Activated CD8-positive, alpha-beta T cell treated with anti-CD3 and anti-CD28 coated beads for 36 hours (primary cell): Measurements from ENCODE around the gene DACT2. TPM values are rescaled to one million over a fixed set of nuclear protein-coding genes. Genes with fewer than 3 reads are reported as not detected.

Experiments used
- ATAC-seq: fragments of 200-7000 bp; cut with Tn5 transposase; one replicate; pipeline ENCODE4 v1.10.0; 2021; ENCODE audit warnings: mild to moderate bottlenecking, moderate library complexity
- CTCF ChIA-PET: fragments of 350-600 bp; sonication (Branson Sonifier 250); formaldehyde crosslinking; loops from one replicate; lab custom pipeline; 2021; ENCODE audit warnings: antibody characterized with exemption; lab: Charles Lee
- POLR2A ChIA-PET: fragments of 350-600 bp; sonication (Branson Sonifier 250); formaldehyde crosslinking; loops from one replicate; lab custom pipeline; 2021; ENCODE audit warnings: antibody characterized with exemption; lab: Charles Lee
- DNase-seq: peaks from one replicate; pipeline ENCODE4 v3.0.0-alpha.2; 2020
- H3K27ac Mint-ChIP-seq: one replicate; pipeline ENCODE4 v1.8.0; 2021; ENCODE audit warnings: mild to moderate bottlenecking, mixed read lengths
- H3K27me3 Mint-ChIP-seq: one replicate; pipeline ENCODE4 v1.8.0; 2021; ENCODE audit warnings: mixed read lengths
- H3K36me3 Mint-ChIP-seq: one replicate; pipeline ENCODE4 v1.8.0; 2021; ENCODE audit warnings: low read depth, mixed read lengths
- H3K4me1 Mint-ChIP-seq: one replicate; pipeline ENCODE4 v1.8.0; 2021; ENCODE audit warnings: low read depth, mixed read lengths
- H3K4me3 Mint-ChIP-seq: one replicate; pipeline ENCODE4 v1.8.0; 2021; ENCODE audit warnings: mild to moderate bottlenecking, moderate library complexity, mixed read lengths
- H3K9me3 Mint-ChIP-seq: one replicate; pipeline ENCODE4 v1.8.0; 2021; ENCODE audit warnings: mixed read lengths
- intact Hi-C: fragments of 100-400 bp; cut with micrococcal nuclease; formaldehyde crosslinking; loops from one replicate; pipeline ENCODE4 v1.10.0; 2022
- total RNA-seq, 2 experiments: library from RNA; stranded (reverse); gene quantifications; one replicate each; pipeline ENCODE4 v1.2.3, GENCODE V29; 2021
- TF ChIP-seq, protein P1 (sequence below): fragments of 200-600 bp; IDR thresholded peaks from one replicate; pipeline ENCODE4 v1.8.0; 2022; ENCODE audit warnings: antibody characterized with exemption, mild to moderate bottlenecking

Gene DACT2
- total RNA-seq, 2 experiments from 2014 or later = not detected

DNA sequence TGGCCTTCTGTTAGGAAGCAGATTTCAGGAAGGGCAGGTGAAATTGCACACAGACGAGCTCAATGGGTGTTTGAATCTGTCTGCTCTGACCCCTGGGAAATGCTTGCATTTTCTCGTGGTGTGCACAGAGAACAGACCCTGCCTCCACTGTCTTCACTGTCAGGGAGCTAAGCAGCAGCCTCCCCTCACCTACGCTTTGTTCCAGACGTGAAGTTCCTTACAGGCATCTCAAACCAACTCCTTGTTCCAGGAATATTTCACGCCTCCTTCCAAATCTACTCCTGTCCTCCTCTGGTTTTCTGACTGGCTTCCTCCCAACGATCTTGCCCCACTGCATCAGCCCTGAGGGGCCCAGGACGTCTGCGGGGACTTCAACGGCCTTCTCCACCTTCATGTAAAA is 13.7 kb downstream of the DACT2 start:
- POLR2A ChIA-PET = no interaction called here
- CTCF ChIA-PET = no interaction called here
- Mint-ChIP-seq H3K36me3 (no peaks in the 10 kb centered on the region), H3K4me1 (no peaks in the 10 kb centered on the region), H3K4me3 (no peak overlapping the region), H3K9me3 (no peaks in the 10 kb centered on the region), H3K27me3 (peaks cover 7% of the 10 kb centered on the region), H3K27ac (no peak overlapping the region)
- TF ChIP-seq, protein P1, sequence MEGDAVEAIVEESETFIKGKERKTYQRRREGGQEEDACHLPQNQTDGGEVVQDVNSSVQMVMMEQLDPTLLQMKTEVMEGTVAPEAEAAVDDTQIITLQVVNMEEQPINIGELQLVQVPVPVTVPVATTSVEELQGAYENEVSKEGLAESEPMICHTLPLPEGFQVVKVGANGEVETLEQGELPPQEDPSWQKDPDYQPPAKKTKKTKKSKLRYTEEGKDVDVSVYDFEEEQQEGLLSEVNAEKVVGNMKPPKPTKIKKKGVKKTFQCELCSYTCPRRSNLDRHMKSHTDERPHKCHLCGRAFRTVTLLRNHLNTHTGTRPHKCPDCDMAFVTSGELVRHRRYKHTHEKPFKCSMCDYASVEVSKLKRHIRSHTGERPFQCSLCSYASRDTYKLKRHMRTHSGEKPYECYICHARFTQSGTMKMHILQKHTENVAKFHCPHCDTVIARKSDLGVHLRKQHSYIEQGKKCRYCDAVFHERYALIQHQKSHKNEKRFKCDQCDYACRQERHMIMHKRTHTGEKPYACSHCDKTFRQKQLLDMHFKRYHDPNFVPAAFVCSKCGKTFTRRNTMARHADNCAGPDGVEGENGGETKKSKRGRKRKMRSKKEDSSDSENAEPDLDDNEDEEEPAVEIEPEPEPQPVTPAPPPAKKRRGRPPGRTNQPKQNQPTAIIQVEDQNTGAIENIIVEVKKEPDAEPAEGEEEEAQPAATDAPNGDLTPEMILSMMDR = no peak
- intact Hi-C loops = no loop called here
- ATAC-seq (no peak), DNase-seq (no peak)

DNA sequence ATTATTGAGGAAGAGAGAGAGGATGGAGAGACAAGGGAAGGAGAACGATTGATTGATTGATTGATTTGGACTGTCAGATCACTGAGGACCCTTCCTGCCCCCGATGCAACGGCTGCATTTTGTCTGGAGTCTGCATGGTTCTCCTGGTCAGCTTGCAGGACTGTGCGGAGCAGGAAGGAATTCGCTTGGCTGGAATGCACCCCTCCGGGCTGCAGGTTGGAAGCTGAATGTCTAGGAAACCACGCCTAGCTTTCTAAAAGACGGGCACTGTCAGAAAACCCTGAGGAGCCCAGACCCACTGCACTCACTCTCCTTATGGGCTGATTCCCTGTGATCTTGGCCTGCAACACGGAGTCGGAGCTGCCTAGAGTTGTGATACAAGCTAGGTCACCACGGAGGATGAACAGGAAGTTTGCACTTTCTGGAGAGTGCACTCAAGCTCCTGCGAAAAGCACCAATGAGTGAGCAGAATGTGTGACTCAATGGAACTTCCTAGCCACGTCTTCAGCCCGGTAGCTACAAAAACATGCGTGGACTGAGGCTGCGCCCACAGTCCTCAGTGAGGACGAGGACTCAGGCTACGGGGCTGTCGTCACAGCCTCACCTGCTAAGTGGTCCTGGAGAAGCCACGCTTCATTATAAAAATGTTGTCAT is 14.4 kb downstream of the DACT2 start:
- H3K27ac Mint-ChIP-seq = no peak overlapping the region
- H3K27me3 Mint-ChIP-seq = peaks cover 7% of the 10 kb centered on the region
- CTCF ChIA-PET = no interaction called here
- no peak overlapping the region for H3K4me3 Mint-ChIP-seq
- no peaks in the 10 kb centered on the region for H3K36me3 Mint-ChIP-seq
- TF ChIP-seq, protein P1 = no peak
- POLR2A ChIA-PET = no interaction called here
- no peaks in the 10 kb centered on the region for H3K4me1 Mint-ChIP-seq
- DNase-seq (no peak), ATAC-seq (no peak)
- H3K9me3 Mint-ChIP-seq = no peaks in the 10 kb centered on the region
- intact Hi-C loops = no loop called here

DNA sequence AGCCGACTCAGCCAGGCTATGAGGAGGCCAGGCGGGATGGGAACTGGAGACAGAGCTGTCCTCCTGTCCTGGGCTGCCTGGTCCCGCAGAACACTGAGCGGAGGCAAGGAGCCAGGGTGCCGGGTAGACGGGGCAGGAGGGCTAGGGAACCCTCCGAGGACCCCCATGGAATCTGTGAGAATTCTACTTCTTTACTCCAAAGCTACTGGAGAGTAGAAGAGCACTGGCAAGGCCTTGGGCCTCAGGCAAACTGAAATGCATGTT is 14.9 kb downstream of the DACT2 start:
- Mint-ChIP-seq H3K27ac (no peak overlapping the region), H3K4me3 (no peak overlapping the region), H3K36me3 (no peaks in the 10 kb centered on the region), H3K4me1 (no peaks in the 10 kb centered on the region), H3K27me3 (peaks cover 7% of the 10 kb centered on the region), H3K9me3 (no peaks in the 10 kb centered on the region)
- ATAC-seq = no peak
- intact Hi-C loops = no loop called here
- ChIA-PET CTCF (no interaction called here), POLR2A (no interaction called here)
- no peak for DNase-seq
- TF ChIP-seq, protein P1 = no peak

DNA sequence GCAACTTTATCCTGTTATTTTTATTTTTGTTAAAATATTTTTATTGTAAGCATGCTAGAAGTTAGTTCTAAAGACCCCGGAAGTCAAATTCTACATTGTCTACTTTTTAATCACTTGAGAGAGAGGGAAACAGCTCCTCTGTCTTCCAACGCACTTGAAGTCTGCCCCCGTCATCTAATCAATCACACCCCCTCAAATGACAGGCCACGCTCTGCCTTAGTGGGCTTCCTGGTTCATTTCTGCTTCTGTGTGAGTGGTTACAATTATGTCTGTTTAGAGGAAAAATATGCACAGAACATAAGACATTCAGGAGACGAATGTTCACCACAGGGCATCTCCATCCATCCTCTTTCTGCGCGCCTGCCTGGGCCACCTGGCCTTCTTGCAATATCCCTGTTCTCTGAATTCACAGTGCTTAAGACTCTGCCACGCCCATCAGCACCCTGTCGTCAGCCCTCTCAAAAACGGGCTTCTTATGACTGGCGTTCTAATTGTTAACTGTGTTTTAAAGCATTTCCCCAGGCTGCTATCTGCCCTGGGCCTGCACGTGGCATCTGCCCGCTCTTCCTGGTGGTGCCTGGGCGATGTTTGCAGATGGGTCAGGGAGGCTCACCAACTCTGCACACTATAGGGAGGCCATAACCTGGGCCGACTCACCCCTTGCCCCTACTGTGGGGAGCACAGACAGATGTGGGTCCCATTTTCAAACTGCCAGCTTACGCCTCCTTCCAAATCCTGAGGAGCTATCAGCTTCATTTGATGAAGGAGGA is 15.4 kb downstream of the DACT2 start:
- intact Hi-C loops = no loop called here
- DNase-seq = no peak
- Mint-ChIP-seq H3K9me3 (no peaks in the 10 kb centered on the region), H3K4me1 (no peaks in the 10 kb centered on the region), H3K4me3 (no peak overlapping the region), H3K27ac (no peak overlapping the region), H3K36me3 (no peaks in the 10 kb centered on the region), H3K27me3 (peaks cover 7% of the 10 kb centered on the region)
- CTCF ChIA-PET = no interaction called here
- TF ChIP-seq, protein P1 = no peak
- ATAC-seq = no peak
- POLR2A ChIA-PET = no interaction called here

DNA sequence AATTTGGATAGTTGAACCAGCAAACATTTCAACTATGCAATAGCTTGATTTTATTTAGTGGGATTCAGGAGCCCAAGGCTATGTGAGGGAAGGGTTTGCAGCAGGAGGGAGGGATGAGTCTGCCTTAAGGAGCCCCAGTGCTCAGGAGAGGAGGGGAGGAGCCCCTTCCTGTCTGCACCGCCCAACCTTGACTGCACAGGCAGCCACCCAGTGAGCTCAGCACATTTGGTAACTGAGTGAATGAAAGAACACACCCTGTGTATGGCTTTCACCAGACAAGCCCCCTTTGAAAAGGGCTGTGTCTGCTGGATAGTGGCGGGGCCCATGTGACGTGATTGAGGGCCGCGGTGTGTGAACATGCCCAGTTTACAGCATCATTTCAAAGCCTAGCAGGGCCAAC is 17.0 kb downstream of the DACT2 start:
- intact Hi-C loops = no loop called here
- H3K4me3 Mint-ChIP-seq = no peak overlapping the region

More for the DNA sequence above, 17.0 kb downstream of the DACT2 start:
- POLR2A ChIA-PET = no interaction called here
- H3K9me3 Mint-ChIP-seq = no peaks in the 10 kb centered on the region
- TF ChIP-seq, protein P1 = no peak
- no peak for ATAC-seq
- no peaks in the 10 kb centered on the region for H3K4me1 Mint-ChIP-seq
- no peak for DNase-seq
- H3K36me3 Mint-ChIP-seq = no peaks in the 10 kb centered on the region
- CTCF ChIA-PET = no interaction called here
- H3K27me3 Mint-ChIP-seq = peaks cover 7% of the 10 kb centered on the region
- H3K27ac Mint-ChIP-seq = no peak overlapping the region
